ENCODE measurements around the gene DHRS12. TPM values are rescaled to one million over a fixed set of nuclear protein-coding genes. Genes with fewer than 3 reads are reported as not detected.

The DHRS12 gene
- total RNA-seq, 1 donor from 2014 or later, result 10.3 TPM

DNA sequence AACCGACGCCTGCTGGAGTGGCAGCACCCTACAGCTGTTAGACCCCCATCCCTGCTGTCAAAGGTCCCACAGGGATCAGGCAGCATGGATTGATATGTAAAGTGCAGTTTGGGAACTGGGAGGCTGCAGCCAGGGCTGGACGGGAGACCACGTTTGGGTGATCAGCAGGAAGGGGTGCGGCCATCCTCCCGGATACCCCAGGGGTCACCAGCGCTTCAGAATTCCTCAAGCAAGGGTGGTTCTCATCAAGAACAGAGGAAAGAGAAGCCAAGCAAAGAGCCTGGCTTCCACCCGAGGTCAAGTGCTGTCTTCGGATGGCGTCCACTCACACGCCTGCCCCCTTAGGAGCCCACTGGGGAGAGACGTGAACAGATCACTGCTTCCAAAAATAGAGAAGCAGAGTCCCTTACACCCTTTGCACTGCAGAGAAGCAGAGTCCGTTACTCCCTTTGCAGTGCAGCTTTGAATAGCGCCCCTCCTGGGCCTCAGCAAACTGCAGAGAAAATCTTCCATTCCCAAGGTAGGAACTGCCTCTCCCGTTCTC lies 35.5 kb downstream of the DHRS12 start:
- peaks cover 60% of the 10 kb centered on the region for H3K4me1 ChIP-seq
- DNase-seq, result no peak
- no peaks in the 10 kb centered on the region for H3K9me3 ChIP-seq (replicated peaks)
- peak overlapping the region; percentile 87 for H3K27ac ChIP-seq (replicated peaks)
- intact Hi-C loops (cut with micrococcal nuclease), result no loop called here
- peaks cover 3% of the 10 kb centered on the region for H3K36me3 ChIP-seq
- TF ChIP-seq, protein P1, sequence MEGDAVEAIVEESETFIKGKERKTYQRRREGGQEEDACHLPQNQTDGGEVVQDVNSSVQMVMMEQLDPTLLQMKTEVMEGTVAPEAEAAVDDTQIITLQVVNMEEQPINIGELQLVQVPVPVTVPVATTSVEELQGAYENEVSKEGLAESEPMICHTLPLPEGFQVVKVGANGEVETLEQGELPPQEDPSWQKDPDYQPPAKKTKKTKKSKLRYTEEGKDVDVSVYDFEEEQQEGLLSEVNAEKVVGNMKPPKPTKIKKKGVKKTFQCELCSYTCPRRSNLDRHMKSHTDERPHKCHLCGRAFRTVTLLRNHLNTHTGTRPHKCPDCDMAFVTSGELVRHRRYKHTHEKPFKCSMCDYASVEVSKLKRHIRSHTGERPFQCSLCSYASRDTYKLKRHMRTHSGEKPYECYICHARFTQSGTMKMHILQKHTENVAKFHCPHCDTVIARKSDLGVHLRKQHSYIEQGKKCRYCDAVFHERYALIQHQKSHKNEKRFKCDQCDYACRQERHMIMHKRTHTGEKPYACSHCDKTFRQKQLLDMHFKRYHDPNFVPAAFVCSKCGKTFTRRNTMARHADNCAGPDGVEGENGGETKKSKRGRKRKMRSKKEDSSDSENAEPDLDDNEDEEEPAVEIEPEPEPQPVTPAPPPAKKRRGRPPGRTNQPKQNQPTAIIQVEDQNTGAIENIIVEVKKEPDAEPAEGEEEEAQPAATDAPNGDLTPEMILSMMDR (IDR thresholded peaks at IDR 0.05; ENCODE audit: borderline replicate concordance), result peak; percentile 45
- no peaks in the 10 kb centered on the region for H3K27me3 ChIP-seq (ENCODE audit: low read depth)
- H3K4me3 ChIP-seq, result no peak overlapping the region

DNA sequence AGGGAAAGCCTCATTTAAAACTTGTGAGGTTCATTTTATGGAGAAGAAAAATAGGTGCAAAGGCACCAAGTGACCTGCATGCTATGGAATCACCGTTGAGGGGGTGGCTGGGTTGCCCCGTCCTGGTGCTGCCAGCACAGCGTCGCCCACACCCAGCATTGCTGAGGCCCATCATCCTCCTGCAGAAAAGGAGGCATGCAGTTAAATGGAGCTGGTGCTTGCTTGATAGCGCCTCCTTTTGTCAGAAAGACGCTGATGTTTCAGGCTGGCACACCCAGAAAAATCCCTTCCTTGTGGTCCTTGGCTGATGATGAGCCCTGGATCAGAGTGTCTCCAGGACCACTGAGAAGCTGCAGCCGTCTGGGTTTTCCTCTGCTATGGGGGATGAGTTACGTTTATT lies 36.9 kb downstream of the DHRS12 start:
- Histone ChIP-seq H3K36me3 (no peaks in the 10 kb centered on the region), H3K27me3 (ENCODE audit: low read depth) (no peaks in the 10 kb centered on the region), H3K27ac (replicated peaks) (no peak overlapping the region), H3K9me3 (replicated peaks) (no peaks in the 10 kb centered on the region), H3K4me1 (peaks cover 62% of the 10 kb centered on the region), H3K4me3 (no peak overlapping the region)
- intact Hi-C loops (cut with micrococcal nuclease), result no loop called here
- TF ChIP-seq, protein P1 (IDR thresholded peaks at IDR 0.05; ENCODE audit: borderline replicate concordance), result no peak
- no peak for DNase-seq

DNA sequence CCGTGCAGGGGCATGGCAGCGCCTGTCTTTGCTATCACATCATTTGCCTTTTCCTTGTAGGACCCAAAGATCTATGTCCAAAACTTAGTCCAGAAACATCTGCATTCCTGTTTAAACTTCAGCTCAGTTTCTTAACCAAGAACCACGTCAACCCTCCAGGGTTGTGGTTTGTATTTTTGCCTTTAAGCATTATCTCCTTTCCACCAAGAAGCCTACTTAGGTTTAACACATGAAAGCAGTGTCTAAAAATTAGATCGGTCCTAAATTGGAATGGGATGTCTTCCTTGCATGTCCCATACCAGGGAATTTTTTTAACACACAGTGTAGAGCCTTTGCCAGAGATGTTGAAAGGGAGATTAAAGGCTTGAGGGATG lies 38.8 kb downstream of the DHRS12 start:
- TF ChIP-seq, protein P1 (IDR thresholded peaks at IDR 0.05; ENCODE audit: borderline replicate concordance), result no peak
- Histone ChIP-seq H3K36me3 (peaks cover 11% of the 10 kb centered on the region), H3K4me1 (peaks cover 45% of the 10 kb centered on the region), H3K27me3 (ENCODE audit: low read depth) (no peaks in the 10 kb centered on the region), H3K27ac (replicated peaks) (peak overlapping the region; percentile 84), H3K9me3 (replicated peaks) (no peaks in the 10 kb centered on the region), H3K4me3 (no peak overlapping the region)
- no peak for DNase-seq
- intact Hi-C loops (cut with micrococcal nuclease), result no loop called here

DNA sequence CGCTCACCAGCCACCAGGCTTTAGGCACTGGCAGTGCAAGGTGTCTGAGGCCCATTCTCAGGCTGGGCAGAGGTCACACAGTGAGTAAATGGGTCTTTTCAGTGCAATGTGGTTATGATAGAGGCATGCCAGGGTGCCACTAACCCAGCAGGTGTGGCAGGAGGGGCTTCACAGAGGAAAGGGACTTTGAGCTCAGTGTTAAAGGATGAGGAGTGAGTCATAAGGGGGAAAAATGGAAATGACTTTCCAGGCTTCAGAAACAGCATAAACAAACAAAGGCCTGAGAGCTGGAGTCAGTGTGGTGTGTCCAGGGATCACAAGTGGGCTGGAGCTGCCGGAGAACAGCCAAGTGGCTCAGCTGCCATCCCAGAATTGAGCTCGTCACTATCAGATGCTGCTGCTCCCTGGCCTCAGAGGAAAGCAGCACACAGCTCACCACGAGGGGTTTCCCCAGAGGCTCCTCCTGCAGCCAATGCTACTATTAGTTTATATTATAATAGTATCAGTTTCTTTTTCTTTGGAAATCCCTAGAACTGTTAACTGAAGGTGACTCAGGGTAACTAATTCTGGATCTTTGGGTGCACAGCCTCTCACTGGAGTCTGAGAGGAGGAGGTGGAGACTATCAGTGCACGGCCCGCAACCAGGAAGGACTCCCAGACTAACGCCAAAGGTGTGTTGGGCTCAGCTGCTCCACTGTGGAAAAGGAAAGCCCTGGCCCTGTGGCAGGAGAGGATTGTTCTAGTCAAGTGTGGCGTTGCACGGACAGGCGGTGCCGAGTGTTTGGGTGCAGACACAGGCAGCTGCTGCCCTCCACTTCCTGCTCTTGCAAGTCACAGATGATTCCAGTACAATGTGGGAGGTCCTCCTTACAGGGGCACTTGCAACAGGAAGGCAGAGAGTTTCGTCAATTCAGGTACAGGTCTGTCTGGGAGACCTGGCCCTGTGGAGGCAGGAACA lies 39.5 kb downstream of the DHRS12 start:
- Histone ChIP-seq H3K4me3 (peak overlapping the region; percentile 22), H3K9me3 (replicated peaks) (no peaks in the 10 kb centered on the region), H3K36me3 (peaks cover 18% of the 10 kb centered on the region), H3K27me3 (ENCODE audit: low read depth) (no peaks in the 10 kb centered on the region), H3K4me1 (peaks cover 38% of the 10 kb centered on the region), H3K27ac (replicated peaks) (peak overlapping the region; percentile 84)
- intact Hi-C loops (cut with micrococcal nuclease), result no loop called here
- TF ChIP-seq, protein P1 (IDR thresholded peaks at IDR 0.05; ENCODE audit: borderline replicate concordance), result peak; percentile 12
- DNase-seq, result peak; percentile 77

DNA sequence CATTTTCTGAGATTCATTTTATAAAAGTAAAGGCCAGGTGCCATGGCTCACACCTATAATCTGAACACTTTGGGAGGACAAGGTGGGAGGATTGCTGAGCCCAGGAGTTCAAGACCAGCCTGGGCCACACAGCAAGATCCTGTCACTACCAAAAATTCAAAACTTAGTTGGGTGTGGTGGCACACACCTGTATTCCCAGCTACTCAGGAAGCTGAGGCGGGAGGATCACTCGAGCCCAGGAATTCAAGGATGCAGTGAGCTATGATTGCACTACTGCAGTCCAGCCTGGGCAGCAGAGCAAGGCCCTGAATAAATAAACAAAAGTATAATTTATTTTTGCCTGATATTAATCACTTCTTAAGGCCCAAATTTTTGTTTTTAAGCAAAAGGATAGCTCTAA lies 40.5 kb downstream of the DHRS12 start:
- peaks cover 27% of the 10 kb centered on the region for H3K36me3 ChIP-seq

More for the DNA sequence above, 40.5 kb downstream of the DHRS12 start:
- no peak for DNase-seq
- TF ChIP-seq, protein P1 (IDR thresholded peaks at IDR 0.05; ENCODE audit: borderline replicate concordance), result no peak
- intact Hi-C loops (cut with micrococcal nuclease), result no loop called here
- Histone ChIP-seq H3K27ac (replicated peaks) (peak overlapping the region; percentile 84), H3K4me1 (peaks cover 28% of the 10 kb centered on the region), H3K27me3 (ENCODE audit: low read depth) (no peaks in the 10 kb centered on the region), H3K9me3 (replicated peaks) (no peaks in the 10 kb centered on the region), H3K4me3 (no peak overlapping the region)
